Cardiac fibroblast (primary cell): ENCODE measurements around the gene C1orf159.

Experiments
- DNase-seq, 2 donors: peaks; one replicate each; pipeline versions ENCODE4 v3.0.0 to v3.0.0-alpha.2; 2010; ENCODE audit warnings: low read depth in 2 of 2
- H3K4me3 ChIP-seq, 2 donors: replicated peaks in 1 of 2; 1 replicate in 1 of 2; 2 replicates in 1 of 2; pipeline ENCODE4 v1.5.1; 2011; ENCODE audit warnings: low read depth in 2 of 2, low read length in 2 of 2, mild to moderate bottlenecking in 2 of 2, moderate library complexity in 1 of 2
- CTCF ChIP-seq: IDR thresholded peaks from one replicate; pipeline ENCODE4 v1.5.1; 2011; ENCODE audit warnings: low read depth, mild to moderate bottlenecking, low read length, inconsistent platforms

Gene C1orf159

DNA sequence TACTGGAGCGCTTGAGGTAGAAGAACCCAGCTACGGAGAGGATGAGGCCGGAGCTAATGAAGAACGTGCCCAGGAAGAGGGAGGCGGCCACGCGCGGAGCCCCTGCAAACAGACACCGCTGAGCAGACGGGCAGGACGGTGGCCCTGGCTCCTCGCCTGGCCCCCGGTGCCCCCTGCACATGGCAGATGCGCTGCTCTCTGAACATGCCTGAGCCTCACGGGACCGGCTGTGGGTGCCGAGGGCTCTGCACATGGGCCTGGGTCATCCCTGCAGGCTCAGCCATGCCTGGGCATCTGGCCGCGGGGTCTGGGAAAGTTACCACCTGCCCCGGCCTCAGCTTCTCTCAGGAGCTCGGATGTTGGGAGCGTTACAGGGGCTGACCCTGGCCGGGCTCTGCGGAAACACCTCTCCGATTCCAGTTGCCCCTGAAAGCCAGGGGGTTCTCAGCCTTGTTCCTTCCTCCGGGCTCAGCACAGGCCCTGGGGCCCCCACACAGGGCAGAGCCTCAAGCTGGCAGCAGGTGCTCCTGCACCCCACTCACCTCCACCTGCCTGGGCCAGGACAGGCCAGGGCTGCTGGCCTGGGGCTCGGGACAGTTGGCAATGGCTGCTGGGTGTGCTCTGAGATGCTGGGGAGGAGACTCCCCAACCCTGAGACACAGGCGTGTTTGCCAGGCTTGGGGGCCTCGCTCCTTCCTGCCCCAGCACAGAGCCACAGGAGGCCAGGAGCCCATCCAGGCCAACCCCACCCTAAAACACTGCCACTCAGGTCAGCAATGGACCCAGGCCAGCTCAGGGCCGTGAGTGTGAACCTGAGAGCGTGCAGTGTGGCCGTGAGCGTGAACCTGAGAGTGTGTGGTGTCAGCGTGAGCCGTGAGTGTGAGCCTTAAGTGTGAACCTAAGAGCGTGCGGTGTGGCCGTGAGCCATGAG is 29.7 kb downstream of the C1orf159 start:
- no peak for DNase-seq
- H3K4me3 ChIP-seq: no peak overlapping the region

GRCh38 chr1:1085171-1085841 is 30.6 kb downstream of the C1orf159 start:
- TF ChIP-seq CTCF: no peak
- no peak overlapping the region for H3K4me3 ChIP-seq
- no peak for DNase-seq

More for the DNA sequence above, 29.7 kb downstream of the C1orf159 start:
- TF ChIP-seq CTCF: no peak

GRCh38 chr1:1084372-1085170 is 31.3 kb downstream of the C1orf159 start:
- H3K4me3 ChIP-seq: no peak overlapping the region
- DNase-seq: no peak

GRCh38 chr1:1083416-1084371 is 32.2 kb downstream of the C1orf159 start:
- no peak for DNase-seq
- no peak for TF ChIP-seq CTCF

More at GRCh38 chr1:1084372-1085170, 31.3 kb downstream of the C1orf159 start:
- TF ChIP-seq CTCF: no peak

DNA sequence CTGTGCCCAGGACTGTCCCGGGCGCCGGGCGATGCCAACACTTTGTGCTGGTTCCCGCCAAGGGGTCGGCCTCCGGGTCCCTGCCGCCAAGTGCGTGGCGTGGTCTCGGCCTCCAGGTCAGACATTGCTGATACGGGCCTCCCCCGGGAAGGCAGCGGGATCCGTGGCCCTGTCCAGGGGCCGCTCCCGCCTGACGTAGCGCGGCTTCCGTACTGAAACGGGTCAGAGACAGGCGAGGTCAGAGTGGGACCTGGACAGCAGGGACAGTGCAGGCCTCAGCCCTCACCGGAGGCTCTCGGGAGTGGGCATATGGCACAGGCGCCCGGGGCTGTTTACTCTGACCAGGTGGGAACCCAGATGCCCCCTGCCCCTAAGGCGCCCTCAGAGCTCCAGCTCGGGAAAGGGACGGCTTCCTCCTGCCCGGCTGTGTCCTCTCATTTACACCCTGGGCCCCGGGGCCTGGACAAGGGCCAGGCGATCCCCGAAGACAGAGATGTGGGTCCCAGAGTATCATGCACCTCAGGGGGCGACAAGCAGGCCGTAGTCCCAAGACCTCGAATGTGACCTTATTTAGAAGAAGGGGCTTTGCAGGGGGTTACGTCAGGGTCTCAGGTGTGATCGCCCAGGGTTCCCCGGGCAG is 33.0 kb downstream of the C1orf159 start:
- no peak for DNase-seq
- H3K4me3 ChIP-seq: no peak overlapping the region
- TF ChIP-seq CTCF: no peak

More at GRCh38 chr1:1083416-1084371, 32.2 kb downstream of the C1orf159 start:
- H3K4me3 ChIP-seq: no peak overlapping the region
